GM19193 (cell line): Measurements from ENCODE around the gene NECTIN1.

Source experiments
- POLR2A ChIP-seq: IDR thresholded peaks from 4 replicates; pipeline ENCODE4 v1.6.1; 2011; ENCODE audit not compliant: insufficient read depth, insufficient read length; ENCODE audit errors: extremely low read depth

The NECTIN1 gene

DNA sequence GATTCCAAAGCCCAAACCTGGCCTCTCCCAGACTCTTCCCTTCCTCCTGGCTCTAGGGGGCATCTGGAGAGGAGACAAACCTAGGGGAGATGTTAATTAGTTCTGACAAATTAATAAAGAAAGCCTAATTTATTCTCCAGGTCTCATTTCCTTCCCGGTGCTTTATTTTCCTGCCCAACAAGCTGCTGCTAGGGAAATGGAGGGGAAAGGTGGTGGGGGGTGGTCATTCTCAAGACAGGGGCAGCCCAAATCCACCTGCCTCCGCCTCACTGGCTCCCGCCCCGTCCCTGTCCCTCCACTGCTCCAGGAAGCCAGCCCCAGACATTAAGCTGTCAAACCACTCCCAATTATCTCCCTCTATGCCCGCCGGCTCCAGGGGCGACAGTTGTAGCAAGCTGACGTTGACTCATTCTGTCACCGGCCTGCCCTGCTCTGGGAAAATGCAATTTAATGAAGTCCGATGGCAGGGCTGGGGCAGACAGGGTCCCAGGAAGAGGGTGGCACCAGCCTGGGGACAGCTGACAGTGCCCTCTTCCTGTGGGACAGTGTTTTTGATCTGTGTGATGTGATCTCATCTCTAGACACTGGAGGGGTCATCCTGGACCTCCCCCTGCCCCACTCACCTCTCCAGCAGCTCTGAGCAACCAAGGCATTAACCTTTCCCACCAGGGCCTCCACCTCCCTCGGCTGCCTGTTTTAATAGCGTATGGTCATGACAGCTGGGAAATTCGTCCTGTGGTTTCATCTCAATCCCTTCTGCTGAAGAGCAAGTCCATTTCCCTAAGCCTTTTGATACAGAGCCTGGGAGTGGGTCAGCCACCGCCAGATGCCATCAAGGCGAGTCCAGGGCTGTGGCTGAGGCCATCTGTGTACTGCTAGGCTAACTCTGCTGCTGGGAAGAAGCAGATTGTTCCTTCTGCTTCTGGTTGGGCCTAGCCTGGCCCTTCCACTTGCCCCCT is 27.1 kb downstream of the NECTIN1 start:
- TF ChIP-seq POLR2A: no peak

DNA sequence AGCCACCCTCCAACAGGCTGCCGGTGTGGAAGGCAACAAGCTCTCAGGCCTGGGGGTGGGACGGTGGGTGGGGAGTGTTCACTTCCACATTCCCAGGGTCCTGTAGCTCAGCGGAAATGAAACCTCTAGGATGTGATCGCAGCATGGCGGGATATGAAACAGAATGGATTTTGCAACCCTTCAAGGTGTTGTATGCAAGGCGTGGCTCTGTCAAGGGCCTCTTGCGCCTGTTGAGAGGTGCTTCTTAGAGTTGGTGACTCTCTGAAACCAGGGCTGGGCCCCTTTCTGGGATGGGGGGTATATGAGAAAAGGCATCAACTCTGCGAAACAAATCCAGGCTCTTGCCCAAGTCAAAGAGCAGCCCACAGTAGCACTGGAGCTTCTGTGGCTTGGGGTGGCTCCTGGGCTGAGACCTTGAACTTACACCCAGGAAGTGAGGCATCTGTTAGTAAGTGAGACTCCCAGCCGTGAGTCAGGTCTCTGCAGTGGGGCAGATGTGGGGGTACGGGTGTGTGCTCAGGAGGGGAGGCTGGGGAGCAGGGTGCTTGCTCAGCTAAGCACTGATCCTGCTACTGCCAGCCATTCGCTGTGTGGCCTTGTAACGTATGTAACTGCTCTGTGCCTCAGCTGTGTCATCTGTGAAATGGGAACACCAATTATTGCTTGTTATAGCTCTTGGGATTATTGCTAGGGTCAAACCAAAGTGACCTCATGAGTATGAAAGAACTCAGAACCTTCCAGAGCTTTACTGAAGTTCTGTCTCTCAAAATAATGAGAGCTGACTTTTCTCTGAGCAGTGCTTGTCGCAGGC is 28.3 kb downstream of the NECTIN1 start:
- TF ChIP-seq POLR2A: no peak

DNA sequence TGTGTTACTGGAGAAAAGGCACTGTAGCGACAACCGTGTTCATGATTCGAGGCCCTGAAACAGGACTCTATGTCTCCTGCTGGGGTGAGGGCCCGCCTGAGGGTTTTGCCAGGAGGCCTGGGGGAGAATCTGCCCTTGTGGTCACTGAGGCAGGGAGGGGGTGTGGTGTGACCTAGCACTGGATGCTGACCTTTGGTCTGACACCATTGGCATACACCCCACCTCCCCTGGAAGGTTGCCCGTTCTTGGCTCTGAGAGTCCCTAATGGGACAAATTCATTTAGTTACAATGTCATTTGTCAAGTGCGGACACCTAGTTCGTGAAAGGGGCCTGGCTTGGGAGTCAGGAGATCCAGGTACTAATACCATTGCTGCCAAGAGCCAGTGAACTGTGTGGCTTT is 29.0 kb downstream of the NECTIN1 start:
- TF ChIP-seq POLR2A: no peak

DNA sequence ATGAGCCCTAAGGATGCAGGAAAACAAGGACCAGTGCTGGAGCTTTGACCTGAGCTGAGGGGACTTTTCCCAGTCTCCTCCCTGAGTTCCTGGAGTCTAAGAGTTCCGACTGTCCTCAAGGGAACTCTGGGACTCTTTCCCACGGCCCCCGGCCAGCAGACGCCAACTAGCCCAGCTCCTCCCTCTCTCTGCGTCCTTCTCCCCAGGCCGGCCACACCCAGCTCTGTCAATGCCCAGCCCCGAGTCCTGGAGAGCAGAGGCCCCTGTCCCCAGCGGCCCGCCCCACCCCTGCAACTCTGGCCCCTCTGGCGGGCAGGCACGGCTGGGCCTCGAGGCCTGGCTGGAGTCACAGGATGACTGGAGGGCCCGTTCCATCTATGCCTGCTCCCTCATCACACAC is 29.8 kb downstream of the NECTIN1 start:
- TF ChIP-seq POLR2A: no peak

DNA sequence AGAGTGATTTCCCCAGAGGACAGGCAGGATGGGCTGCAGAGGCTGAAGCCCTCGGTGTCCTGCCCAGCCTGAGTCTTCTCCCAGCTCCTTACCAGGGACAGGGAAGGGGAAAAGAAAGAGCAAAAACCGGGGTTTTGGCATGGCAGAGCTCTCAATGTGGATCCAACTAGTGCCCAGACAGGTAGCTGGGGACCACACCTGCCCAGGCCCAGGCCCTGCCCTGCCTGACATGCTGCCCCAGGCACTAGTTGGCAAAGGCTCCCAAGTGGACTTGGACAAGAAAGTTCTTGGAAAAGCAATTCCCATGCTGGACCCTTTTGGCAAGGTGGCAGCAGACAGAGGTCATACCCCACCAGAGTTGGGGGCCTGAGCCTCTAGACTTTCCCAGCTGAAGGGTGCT is 31.1 kb downstream of the NECTIN1 start:
- no peak for TF ChIP-seq POLR2A

DNA sequence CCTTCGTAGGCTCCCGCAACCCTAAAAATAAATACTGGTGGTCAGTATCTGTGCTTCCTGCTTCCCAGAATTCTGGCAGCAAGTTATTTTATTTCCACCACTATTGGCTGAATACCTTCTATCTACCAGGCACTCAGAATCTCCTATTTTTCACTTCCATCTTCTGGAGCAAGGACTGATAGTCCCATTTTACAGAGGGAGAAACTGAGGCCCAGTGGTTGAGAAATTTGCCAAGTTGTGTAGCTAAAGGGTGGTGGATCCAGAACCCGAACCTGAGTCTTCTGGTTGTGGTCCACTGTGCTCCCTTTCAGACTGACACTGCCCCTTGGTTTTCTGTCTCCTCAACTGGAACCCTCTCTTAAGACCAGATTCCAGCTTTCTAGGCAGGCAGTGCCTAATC is 31.6 kb downstream of the NECTIN1 start:
- no peak for TF ChIP-seq POLR2A

DNA sequence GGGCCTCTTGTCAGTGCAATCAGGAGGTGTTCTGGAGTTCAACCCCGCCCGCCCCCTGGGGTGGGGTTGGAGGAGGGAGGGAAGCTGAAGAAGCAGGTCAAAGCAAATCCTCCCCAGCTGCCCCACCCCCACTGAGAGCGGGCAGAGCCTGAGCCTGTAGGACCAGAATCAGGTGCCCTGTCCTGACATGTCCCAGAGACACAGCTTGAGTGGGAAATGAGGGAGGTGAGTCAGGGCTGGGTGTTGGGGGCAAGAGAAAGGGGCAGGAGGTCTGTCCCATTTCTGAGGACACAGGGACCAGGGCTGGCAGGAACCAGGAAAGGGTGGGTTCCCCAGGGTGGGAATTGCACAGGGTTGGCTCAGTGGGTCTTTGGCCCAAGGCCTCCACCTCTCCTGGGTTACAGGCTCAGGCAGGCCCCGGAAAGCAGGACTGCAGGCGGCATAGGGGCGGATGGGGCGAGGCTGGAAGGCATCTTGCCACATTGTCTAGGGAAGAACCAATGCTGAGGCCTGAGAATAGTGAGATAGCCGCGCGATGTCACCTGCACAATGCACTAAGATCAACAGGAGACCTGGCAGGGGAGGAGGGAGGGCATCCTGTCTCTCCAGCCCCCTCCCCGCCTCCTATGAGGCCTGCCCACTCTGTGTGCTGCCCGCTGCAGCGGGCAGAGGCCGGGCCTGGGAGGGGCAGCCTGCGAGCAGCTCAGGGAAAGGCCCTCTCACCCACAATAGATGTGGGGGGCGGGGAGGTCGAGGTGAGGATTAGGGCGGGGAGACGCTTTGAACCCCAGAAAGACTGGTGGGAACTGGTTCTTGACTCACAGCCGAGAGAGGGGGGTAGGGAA is 32.4 kb downstream of the NECTIN1 start:
- TF ChIP-seq POLR2A: no peak

DNA sequence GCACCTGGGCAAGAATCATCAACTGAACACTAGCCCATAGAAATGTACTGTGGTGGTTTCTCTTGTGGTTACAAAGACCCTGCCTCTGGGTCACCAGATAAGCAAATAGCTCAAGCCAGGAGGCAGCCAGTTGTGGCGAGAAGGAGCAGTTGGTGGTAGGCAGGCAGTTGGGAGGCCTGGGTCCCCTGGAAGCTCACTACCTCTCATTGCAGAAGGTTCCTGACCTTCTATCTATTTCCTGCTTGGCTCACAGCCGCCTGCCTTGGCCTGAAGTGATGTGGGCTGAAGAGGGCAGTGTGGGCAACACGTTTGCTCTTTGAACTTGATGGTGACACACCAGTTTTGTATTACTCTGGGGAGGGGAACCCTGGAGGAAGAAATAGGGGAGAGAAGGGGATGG is 34.7 kb downstream of the NECTIN1 start:
- no peak for TF ChIP-seq POLR2A

DNA sequence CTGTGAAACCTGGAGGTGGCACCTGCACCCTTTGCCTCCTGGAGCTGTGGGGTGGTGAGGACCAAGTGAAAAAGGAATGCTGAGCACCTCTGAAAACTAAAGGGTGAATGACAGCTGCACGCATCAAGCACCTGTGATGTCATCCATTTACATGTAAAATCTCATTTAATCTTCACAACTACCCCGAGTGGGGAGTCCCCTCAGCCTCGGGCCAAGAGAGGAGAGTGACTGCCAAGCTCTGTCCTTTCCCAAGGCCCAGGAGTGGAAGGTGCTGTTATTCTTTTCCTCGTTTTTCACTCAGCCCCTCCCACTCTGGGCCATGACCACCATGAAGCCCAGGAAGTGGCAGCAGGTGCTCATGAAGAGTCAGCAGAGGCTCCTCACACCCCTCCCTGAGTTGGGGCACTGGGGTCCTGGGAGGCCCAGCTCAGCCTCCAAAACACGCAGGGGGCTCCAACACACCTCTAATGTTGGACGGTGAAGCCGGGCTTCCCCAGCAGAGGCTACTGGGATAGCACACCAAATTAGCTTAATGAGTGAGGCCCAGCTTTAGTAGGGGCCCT is 35.7 kb downstream of the NECTIN1 start:
- TF ChIP-seq POLR2A: no peak

DNA sequence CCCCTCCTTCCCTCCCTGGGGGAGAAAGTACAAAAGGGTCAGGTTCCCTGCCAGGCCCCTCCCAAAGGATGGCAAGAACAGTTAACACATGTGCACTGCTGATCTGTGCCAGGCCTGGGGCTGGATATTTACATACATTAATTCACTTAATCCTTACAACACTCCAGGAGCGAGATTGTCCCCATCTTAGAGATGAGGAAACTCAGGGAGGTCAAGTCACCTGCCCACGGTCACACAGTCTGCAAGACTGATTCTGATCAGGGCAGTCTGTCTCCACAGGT is 36.5 kb downstream of the NECTIN1 start:
- TF ChIP-seq POLR2A: no peak

DNA sequence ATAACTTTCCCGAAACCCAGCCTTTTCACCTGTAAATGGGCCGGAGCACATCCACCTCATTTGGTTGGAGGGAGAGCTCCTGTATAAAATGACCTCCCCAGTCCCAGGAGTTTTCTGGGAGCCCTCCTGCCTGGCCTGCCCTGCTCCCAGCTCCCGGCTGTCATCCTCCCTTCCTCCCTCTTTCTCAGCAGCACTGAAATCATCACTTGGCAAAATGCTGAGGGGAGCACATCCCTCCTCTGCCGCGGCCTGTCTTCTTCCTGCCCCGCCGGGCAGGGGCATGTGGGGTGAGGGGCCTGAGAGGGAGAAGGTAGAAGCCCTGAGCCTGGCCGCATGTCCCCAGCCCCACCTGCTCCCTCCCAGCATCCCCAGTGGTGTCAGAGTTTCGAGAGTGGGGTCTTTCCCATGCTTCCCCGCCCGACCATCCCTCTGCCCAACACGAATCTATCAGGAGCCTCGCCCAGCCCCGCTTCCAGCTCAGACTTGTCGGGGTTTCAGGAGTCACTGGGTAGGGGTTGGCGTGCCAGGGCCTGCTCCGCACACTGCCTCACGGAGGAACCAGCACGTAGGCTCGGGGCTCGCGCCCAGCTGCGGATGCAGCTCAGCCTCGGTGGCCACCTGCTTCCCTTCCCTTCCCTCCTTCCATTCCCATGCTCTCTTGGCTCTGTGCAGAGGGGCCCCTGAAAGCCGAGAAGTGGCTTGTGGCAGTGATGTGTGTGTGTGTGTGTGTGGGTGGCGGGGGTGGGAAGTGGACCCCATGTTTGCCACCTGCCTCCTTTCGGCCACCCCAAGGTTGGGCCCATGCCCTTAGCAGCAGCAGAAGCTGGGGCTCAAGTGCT is 37.1 kb downstream of the NECTIN1 start:
- TF ChIP-seq POLR2A: no peak

DNA sequence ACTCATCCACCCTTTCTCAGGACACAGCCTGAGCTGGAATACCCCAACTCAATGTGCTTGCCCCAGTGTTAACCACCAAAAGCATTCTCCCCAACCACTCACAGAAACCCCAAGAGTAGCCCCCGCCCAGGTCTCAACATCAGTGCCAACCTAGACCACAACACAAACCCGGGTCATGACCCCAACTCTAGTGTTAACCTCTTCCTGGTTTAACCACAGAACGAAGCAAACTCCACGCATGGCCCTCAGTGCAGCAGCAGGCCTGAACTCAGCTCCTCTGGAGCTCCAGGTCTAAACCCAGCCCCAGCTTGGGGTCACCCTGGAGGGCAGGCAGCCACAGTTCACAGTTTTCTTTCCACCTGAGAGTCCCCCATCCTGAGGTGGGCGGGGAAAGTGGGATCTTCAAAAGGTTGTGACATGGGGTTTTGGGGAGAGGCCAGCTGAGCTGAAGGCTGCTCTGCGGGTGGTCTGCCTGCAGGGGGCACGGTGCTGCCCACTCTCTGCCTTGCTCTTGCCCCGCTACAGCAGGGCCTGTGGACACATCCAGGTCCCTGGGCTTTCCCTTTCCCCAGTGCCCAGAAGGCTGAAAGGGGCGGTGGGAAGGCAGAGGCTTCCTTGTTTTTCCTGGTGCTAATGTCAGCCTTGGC is 37.9 kb downstream of the NECTIN1 start:
- no peak for TF ChIP-seq POLR2A

DNA sequence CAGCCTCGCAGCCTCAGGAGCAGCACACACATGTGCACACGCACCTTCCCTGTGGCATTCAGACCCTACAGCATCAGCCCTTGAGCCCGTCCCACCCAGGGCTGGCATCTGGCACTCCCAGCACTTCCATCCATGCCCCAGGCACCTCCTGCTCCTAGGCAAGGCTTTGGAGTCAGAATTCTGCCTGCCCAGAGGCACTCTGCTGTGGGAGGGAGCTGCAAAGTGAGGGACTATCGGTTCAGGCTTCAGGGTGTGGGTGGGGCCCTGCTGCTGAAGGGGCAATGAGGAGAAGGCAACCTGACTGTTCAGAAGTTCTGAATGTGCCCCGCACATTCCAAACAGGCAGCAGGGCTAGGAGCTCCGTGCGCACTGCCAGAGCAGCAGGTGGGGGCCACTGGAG is 39.7 kb downstream of the NECTIN1 start:
- no peak for TF ChIP-seq POLR2A
